CMK (cell line): Measurements from ENCODE around the gene DHX58.

Source experiments
- DNase-seq: peaks from one replicate; pipeline ENCODE4 v3.0.0-alpha.2; 2010; ENCODE audit warnings: low read depth

Gene DHX58

DNA sequence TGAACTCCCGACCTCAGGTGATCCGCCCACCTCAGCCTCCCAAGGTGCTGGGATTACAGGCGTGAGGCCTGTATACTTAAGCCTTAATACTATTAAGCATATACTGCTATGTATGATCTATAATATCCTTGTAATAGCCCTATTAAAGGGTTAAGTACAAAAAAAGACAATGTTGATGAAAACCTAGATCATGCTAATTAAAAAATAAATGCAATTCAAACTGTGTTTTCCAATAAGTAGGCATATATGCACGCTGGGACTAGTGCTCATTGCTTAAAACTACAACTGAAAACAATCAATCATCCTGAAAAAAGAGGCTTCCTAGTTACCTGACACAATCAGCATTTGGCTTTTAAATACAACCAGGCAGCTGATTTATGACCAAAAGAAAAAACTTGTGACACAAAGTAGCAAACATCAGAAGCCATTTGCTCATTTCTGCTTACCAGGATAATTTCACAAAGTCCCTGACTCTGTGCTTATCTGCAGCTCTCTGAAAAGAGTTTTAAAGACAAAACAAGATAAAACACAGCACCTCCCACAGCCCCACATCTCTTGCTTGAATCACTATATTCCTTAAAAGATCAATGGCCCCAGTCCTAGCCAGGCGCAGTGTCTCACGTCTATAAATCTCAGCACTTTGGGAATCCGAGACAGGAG is 25.3 kb downstream of the DHX58 start:
- no peak for DNase-seq

DNA sequence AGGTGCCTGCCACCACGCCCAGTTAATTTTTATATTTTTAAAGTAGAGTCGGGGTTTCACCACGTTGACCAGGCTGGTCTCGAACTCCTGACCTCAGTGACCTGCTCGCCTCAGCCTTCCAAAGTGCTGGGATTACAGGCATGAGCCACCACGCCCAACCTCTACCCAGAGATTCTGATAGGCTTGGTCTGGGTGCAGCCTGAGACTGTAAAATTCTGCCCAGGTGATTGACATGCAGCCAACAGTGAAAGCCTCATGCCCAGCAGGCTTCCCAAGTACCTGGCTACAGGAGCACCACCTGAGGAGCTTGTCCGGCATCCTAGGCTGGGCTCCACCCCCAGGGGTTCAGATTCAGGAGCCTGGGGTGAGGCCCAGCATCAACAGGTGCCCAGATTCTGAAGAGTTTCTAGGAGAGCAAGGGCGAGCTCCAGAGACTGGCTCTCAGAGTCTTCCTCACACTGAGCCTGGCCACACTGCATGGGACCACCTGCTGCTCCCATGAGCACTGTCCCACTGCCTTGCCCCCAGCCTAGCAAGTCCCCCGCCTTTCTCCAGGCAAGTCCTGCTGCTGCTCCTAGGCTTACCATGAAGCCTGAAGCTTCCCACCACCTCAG is 30.9 kb downstream of the DHX58 start:
- no peak for DNase-seq

DNA sequence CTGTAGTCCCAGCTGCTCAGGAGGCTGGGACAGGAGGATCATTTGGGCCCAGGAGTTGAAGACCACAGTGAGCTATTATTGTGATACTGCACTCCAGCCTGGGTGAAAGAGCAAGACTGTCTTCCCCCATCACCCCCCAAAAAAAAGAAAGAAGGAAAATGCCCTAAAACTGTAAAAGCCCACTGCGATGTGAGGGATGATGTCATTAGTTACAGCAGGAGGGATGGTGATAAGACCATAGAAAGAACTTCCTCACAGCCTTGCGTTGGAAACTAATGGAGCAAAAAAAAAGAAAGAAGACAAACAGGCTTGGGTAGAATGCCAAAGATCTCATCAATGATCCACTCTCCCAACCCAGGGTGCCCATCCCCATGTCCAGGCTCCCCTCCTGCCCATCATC is 33.0 kb downstream of the DHX58 start:
- DNase-seq: no peak

DNA sequence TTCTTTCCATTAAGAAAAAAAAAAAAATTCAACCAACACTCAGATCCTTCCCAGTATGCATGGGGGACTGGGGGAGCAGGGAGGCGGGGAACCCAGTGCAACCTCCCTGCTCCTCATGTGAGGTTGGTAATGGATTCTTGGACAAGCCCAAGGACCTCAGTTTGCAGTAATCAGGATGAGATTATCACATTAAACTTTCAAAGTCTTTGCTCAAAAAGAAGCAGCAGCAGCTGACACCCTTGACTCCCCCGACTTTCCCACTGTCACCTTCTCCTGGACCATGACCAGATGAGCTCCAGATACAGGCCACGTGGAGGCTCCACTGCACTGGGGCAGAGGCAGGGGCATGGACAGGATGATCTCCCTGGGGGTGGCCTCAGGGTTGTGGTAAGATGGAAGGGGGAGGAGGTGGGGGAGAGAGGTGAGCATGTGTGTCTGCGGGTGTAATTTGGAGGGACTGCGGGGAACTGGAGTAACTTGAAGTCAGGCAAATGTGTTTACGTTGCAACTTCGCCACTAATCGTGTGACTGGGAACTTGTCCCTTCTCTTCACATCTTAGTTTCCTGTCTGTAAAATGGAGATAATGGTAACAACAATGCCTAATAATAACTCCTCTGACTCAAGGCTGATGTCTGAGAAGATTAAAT is 34.0 kb downstream of the DHX58 start:
- DNase-seq: no peak

DNA sequence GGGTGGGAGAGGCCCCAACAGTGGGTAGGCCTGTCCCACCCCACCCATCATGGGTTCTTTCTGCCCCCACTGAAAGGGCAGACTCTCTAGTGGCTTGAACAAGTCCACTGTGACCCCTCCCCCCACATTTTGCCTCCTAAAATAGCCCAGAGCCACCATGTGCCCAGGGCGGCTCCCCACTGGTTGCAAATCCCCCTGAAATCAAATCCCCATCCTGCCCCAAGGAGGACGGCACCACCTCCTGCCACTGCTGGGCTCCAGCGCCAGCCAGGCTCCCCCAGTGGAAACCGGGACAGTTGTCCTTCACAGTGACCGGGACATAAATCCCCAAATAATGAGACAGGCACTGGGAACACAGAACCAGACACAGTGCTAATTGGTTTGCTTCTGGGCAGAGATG is 34.8 kb downstream of the DHX58 start:
- DNase-seq: no peak

DNA sequence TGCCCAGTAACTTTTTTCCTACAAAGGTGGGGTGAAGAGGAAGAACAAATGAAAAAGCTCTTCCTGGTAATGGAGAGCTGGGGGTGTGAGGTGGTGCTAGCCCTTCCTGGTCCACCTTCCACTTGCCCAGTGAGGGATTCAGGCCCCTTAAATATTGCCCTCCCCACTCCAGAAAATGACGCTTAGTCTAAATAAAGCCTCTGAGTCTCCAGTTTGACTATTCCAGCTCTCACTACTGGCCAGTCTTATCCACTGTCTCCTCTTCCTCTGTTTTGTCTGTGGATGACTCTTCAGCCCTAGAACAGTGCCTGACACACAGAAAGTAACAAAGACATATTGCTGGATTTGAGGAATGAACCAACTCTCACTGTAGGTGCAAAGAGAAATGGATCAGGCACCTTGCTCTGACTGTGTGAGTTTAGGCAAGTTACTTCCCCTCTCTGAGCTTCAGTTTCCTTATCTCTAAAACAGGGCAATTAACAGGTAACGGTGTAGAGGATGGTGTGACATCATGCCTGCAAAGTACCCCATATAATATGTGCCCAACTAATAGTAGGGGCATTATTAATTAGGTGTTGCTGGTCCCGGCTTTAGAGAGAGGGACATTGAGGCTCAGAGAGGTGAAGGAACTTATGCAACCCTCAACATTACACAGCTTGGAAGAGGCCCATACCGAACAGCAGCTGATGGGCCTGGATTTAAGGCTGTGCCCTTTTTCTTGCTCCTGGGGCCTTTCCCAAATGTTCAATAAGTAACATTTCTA is 35.5 kb downstream of the DHX58 start:
- DNase-seq: no peak

DNA sequence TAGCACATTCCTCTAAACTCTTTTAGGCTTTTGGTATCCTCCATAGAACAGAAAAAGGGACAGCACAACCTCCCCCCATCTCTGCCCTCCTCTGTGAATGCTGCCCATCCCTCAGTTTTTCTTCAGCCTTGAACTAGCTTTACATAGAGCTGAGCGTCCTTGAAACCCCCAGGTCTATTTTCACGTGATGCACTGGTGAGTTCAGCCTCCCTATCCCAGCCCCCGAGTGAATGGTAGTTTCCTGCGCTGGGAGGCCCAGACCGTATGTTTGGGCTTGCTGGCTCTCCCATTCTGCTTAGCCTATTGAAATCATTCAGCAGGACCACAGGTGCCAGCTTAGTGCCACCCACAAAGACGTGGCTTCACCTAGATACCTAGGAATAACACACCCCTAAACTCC is 36.7 kb downstream of the DHX58 start:
- DNase-seq: no peak

DNA sequence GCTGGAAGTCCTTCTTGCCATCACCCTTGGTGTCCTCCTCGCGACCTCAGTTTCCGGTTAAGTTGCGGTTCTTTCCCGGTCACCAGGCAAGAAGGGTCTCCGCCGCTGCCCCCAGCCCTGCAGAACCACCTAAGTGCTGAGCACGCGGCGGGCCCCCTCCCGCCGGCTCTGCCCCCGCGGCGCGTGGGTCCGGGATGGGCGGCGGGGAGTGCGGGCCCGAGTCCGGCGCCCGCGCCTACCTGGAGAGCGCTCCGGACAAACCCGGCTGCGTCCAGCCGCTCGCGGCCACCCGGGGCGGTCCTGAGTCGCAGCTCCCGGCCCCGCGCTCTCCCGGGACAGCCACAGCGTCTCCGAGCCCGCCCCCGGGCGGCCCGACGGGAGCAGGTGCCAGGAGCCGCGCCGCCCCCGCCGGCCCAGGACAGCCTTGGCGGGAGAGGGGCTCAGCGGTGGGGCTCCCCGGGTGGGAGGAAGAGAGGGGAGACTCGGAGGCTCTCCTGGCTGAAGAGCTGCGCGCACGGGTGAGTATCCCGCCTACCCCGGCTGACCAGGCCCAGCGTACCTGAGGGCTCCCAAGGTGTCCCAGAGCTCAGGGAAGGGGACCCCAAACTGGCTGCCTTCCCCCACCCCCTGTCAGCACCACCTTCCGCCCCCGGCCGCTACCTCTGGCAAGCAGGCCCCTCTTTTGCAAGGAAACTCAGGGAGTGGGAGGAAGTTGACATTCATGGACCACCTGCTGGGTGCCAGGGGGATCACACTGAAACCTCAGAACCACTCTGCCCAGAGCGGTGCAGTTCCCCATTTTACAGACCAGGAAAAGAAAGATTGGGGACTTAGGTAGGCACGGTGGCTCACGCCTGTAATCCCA is 40.0 kb downstream of the DHX58 start:
- no peak for DNase-seq

DNA sequence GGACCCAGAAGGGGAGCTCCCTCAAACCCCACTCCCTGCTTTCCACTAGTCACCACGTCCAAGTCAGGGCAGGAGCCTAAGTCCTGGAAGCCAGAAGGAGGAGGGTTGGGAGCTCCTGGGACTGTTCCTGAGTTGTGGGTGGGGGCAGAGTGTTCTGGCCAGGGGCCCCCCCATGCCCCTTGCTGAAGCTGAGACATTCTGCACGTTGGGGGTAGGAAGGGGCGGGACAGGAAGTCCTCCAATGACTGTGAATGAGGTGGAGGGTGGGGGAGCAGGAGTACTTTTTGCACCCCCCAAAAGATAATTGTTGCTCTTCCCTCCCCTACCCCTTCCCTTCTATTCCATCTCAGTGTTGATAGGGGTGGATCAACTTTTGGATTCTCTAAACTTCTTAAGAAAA is 40.7 kb downstream of the DHX58 start:
- DNase-seq: no peak

DNA sequence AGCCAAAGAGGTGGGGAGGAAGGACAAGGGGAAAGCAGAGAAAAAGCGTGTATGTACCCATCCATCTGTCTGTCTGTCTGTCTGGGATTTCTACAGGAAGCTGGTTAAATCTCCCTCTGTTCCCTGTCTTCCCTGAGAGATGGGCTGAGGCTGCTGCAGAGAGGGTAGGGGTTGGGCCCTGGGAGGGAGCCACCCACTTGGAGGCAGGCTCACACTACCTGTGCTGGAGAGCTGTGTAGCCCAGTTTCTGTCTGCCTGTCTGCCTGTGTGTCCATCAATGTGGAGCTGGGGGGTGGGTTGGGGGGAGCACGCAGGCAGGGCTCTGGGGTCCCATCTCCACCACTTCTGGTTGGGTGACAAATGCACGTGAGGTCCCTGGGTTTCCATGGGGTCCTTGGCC is 43.5 kb downstream of the DHX58 start:
- no peak for DNase-seq

DNA sequence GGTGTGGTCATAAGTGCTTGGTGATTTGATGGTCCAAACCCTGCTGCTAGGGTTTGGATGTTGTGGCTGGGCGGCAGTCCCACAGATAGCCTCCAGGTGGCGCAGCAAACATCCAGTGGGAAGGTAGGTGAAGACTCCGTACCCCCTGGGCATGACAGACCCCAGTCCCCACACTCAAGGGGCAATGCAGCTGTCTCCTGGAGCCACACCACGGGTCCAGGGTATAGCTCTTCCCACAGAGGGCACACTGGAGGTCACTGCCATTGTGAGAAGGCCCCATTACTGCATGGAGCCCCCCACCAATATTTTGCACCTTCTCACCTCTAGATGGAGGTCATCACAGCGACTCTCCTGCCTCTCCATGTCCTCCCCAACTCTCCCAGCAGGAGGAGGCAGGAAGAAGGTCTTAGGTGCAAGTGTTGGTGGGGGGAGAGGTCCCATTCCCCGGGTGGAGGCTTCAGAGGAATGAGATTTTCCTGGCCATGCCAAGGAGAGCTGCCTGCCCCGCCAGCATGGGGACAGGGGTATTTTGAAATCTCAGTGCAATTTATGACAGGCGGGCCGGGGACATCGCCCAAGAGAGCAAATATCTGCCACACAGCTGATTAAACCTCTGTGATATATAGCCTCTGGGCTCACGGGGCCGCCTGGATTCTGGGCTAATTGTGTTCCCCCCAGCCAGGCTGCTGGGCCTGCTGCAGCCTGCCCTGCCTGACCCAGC is 45.0 kb downstream of the DHX58 start:
- DNase-seq: no peak

DNA sequence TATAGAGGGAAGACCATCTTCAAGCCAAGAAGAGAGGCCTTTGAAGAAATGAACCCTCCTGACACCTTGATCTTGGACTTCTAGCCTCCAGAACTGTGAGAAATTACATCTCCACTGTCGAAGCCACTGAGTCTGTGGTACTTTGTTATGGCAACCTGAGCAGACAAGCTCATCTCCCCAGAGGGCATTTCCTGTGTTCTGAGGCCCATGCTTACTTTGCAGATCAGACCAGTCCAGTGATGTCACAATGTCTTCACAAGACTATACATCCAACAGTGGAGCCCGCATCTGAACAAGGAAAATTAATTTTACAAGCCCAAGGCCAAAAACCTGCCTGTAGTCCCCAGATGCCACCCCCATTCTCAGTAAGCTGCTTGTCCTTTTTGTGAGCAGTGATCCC is 47.3 kb downstream of the DHX58 start:
- DNase-seq: no peak

DNA sequence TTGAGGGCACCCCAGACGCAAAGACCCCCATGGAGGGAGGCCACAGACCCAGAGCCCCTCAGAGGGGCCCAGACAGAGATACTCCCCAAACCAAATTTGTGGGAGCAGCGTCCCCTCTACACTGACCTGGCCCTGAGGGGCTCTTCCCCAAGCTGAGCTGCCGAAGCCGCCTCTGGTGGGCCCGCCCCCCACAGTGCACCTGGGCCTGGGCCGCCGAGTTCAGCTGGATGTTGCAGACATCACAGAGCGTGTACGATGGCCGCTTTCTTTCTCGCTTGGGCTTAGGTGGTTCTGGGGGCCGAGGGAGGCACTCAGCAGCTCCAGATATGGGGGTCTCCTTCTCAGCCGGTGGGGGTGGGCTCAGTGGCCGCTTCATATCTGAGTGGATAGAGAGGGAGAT is 49.8 kb downstream of the DHX58 start:
- no peak for DNase-seq

DNA sequence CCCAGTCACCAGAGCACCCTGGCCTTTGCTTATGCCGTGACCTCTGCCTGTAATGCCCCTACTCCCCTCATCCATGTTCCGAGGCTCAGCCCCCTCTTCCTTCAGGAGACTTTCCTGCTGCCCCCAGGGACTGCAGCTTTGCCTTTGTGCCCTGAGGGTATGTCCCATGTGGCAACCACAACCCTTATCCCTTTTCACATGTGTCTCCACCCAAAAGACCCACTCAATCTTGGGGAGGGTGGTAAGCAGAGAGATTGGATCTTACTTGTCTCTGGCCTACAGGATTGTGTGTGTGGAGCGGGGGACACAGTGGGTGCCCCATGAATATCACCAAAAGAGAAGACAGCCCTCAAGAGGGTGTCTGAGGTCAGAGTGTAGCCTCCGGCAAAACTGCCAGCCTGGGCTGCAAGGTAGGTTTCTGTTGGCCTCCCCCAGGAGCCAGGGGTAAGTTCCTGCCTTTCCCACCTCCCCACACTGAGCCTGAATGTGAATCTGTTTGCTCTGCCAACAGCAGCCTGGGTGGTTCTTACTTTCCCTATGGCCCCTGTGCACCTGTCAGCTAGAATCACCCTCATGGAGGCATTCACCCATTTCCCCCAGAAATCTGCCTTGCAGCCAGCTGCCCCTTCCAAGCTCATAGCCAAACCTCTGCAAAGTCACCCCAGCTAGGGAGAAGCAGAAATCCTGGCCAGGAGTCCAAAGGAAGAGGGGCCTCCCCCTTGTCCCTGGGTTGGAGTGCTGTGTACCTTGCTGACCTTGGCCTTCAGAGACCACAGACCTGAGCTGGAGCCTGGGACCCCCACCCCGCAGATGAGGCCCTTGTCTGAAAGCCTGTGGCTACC is 50.6 kb downstream of the DHX58 start:
- DNase-seq: no peak

DNA sequence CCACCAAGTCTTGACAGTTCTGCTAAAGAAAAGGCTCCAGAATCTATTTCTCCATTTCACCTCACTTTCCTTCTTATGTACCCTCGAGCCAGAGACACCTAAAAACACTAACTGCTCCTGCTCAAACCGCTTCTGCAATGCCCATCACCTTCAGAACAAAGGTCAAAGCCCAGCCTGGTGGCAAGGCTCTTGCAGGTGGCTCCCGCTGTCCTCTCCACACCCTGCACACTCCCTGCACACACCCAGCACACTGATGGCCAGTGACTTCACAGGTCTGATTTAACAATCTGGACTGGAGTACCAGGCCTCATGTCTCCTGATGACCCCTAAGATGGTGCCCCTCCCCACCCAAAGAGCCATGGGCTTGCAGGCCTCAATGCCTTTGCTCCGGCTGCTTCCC is 52.3 kb downstream of the DHX58 start:
- no peak for DNase-seq

DNA sequence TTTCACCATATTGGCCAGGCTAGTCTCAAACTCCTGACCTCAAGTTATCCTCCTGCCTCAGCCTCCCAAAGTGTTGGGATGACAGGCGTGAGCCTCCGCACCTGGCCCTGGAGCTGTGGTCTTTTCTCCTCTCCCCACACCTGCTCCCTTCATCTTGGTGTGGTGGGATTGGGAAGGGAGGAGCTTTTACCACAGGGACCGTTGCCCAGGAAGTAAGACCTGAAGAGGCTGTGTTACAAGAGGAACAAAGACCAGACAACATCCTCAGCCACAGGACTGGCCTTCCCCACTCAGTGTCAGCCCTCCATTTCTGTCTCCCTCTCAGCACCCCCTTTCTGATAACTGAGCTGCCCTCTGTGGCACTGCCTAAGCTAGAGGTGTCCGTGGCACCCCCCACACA is 52.7 kb downstream of the DHX58 start:
- DNase-seq: no peak

DNA sequence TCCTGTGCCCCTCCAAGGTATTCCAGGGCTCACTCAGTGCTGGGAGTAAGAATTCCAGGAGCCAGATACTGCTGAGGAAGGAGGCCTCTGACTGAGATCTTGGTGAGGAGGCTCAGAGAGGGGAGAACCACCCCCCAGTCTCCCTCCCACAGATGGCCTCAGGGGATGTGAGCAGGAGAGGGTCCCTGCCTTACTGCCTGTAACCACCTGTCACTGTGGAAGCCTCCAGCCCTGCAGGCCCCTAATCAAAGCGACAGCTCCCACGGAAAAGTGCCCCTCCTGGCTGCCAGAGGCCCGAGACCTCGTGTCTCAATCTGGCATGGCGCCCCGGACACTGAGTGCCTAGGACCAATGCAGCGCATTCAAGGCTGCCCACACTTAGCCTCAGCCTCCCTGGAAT is 54.5 kb downstream of the DHX58 start:
- DNase-seq: no peak

DNA sequence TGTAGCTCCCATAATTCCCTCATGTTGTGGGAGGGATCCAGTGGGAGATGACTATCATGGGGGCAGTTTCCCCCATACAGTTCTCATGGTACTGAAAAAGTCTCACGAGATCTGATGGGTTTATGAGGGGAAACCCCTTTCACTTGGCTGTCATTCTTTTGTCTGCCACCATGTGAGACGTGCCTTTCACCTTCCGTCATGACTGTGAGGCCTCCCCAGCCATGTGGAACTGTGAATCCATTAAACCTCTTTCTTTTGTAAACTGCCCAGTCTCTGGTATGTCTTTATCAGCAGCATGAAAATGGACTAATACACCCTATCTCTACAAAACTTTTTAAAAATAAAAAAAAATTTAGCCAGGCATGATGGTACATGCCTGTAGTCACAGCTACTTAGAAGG is 55.9 kb downstream of the DHX58 start:
- no peak for DNase-seq

DNA sequence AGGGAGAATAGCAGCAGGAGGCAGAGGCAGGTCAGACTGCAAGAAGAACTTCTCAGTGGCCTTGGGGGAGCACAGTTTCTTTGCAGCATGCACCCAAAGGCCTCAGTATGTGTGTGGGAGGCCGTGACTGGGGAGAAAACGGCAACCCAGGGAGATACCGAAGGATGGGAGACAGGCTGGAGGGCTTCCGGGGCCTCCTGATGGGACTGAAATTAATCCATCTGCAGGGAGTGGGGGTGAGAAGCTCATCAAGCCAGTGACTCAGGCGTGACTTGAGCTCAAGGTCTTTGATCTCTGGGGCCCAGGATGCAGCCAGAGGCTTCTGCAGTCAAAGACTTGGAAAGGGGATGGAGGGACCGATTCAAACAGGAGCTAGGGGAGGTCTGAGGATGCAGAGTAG is 57.0 kb downstream of the DHX58 start:
- no peak for DNase-seq

DNA sequence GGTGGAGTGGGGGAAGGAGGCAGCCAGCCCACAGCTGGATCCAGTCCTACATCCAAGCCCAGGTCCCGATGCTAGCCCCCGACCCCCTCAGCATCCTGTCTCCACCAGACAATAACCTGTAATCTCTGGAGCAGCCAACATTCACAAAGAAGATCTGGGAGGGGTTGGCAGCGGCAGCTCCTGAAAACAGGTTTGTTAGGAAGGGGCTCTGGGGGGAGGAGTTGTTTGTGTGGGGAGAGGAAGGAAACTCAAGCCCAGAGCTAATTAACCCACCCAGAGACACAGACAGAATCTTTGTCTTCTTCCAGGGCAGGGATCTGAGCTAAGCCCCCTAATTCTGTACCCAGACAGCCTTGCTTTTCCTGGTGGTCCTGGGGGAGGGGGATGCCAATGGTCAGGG is 57.5 kb downstream of the DHX58 start:
- no peak for DNase-seq
